M059J (cell line): ENCODE results near the gene SHROOM4. TPM values are rescaled to one million over a fixed set of nuclear protein-coding genes. Genes with fewer than 3 reads are reported as not detected.
A peak's percentile ranks its signal among the peaks of the same experiment; 100 is the strongest.

Experiments
- DNase-seq: peaks from one replicate; pipeline ENCODE4 v3.0.0-alpha.2; 2012; ENCODE audit warnings: low read depth
- total RNA-seq: library from RNA; depleted of rRNA; stranded (reverse); fragments of >200 nt; shearing (Covaris generic); gene quantifications from 2 replicates; pipeline ENCODE4 v1.2.3, GENCODE V29; 2014

SHROOM4 gene
- total RNA-seq, 1 experiment from 2014 or later = 1.8 TPM

DNA sequence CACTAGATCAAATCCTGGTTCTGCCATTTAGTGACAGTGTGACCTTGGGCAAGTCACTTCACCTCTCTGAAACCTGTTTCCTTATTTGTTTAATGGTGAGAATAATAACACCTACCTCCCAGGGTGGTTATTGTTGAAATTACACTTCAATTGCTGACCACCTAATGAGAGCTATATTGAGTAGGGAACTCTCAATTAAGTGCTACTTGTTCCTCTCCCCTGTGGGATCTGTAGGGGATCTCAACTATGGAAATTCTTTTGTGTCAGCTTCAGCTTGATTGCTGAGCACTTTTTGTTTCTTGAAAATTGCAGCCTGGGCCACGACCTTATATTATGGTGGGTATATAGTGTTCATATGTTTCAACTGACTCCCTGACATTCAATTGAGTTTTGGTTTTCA is 102.1 kb downstream of the SHROOM4 start:
- no peak for DNase-seq

DNA sequence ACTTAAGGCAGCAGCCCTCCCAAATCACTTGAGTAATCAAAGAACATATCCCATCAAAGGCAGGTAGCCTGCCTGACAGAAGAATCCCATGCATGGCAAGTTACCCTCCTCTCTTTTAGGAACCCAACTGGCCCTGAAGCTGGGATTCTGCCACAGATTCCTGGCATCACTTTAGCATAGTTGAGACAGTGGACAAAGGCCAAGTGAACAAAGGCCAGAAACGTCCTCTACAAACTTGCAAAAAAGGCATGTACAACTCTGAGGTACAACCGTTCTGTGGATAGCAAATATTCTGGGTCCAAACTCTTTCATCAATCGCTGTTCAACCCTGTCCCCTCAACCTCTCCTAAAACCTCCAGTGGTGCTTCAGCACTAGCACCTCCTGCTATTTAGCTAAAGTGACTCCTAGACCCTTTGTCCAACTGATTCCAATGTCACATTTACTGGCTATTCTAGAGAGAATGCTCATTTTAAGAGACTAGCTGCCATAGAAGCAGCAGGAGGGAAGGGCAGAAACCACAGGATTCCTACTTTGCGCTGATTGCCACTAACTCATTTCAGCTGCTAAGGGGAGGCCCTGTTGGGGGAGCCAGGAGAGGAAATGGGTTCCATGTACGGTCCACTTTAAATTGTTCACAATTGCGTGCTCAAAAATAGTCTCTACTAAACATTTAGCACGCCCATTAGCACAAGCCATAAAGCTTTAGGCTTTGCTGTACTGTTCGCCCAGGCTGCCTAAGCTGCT is 105.9 kb downstream of the SHROOM4 start:
- DNase-seq = peak; percentile 15

DNA sequence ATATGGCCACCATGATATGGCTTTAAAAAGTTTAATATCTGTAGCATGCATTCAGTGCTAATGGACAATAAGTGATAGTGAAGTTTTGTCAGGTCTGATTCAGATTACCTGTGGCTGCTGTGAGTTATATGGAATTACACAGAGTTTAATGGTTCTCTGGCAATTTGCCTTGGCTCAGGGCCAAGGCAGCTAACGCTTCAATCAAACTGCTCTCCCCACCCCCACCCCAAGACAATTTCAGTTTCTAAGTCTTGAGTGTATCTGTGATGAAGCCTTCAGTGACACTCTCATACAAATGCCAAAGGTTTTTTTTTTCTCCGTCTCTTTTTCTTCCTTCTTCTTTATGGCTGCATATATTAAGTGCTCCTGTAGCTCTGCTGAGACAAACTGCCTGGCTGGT is 106.6 kb downstream of the SHROOM4 start:
- peak; percentile 39 for DNase-seq

DNA sequence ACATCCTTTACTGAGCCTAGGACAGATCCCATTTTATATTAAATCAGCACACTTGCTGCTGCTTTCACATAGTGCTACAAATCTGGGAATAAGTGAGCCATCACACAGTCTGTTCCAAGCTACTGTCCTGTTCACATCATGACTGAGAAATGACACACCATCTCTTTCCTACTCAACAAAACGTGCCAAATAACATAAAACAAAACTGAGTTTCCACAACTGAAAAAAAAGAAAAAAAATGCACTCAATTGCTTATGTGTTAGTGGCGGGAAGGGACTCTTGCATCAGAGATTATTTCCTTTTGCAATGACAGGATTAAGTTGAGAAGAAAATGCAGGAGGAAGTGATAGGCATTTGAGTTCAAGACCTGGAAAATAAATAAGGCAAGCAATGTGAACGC is 109.0 kb downstream of the SHROOM4 start:
- peak; percentile 39 for DNase-seq

DNA sequence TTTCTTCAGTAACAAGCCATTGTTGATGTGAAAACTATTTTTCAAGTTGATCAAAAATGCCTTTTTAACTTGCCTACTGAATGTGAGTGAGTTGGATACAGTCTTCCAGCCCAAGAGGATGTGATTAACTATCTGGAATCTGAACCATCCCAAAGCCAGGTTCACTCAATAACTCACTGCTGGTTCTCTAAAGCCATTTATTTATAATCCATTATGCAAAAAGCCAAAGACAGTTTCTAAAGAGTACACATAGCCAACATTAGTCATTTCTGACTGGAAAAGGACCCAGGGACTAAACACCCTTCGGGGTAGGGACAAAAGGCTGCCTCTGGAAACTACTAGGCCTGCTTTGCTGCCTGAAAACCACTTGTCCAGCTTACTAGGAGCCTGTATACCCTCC is 109.6 kb downstream of the SHROOM4 start:
- DNase-seq = peak; percentile 54

DNA sequence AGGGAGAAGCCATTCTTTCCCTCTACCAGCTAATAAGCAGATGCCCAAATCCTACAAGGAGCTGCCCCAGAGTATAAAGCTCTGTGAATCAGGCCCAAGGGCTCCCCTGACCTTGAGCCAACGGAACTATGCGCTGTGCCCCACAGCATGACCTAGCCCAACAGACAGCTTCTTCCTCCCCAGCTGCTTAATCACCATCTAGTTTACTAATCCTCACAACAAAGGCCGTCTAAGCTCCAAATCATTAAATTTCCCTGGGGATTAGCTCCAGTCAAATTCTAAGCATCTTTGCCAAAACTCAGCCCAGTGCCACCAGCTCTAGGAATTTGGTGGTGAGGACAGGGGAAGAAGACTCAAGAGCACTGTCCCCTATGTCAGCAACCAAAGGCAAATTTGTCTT is 113.1 kb downstream of the SHROOM4 start:
- DNase-seq = peak; percentile 57

DNA sequence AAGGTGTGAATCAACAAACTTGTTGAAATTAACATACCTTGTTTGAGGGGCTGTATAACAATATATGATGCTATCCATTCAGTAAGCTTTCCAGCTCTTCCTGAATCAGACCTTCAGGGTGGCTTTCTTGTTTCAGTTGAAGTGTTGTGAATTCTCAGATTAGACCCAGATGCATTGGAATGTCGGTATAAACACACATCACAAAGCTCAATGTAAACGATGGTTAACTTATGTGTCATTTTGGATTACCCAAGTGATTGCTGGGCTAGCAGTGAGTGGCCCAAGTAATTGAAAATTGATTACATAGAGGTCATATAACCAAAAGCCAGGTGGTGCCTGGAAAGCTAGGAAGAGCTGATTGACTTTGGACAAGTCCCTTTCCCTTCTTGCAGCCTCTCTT is 115.0 kb downstream of the SHROOM4 start:
- no peak for DNase-seq

DNA sequence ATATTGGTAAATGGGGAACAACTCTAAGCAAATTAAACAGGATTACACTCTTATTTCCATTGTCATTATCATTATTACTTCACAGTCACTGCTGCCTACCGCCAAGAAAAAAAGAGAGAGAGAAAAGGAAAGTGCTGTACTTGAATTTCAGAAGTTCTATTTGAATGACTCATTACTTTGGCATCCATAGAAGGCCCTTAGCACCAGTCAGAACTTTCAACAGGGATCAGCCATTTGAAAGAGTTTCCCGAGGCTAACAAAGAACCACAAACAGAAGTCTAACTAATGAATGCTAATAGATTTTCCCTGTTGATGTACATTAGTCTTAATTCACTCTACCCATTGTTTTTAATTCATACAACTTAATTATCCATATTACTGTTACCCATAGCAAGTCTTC is 116.3 kb downstream of the SHROOM4 start:
- peak; percentile 83 for DNase-seq

DNA sequence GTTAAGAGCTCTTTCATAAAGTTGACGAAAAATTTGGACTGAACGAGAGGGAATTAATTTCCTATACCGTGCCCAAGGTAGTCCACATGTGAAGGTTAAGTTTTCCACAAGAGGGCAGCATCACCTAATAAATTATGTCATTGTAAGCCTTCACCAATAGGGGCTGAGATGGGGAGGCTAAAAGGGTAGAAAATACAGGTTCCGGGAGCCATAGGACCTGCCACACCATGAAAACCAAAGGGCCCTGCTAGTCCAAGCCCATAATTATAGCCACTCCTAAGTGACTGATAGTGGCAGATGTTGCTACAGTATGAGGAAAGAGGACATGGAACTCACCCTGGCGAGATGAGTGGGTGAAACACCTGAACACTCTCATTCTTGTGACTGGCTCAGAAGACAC is 122.2 kb downstream of the SHROOM4 start:
- DNase-seq = peak; percentile 55

DNA sequence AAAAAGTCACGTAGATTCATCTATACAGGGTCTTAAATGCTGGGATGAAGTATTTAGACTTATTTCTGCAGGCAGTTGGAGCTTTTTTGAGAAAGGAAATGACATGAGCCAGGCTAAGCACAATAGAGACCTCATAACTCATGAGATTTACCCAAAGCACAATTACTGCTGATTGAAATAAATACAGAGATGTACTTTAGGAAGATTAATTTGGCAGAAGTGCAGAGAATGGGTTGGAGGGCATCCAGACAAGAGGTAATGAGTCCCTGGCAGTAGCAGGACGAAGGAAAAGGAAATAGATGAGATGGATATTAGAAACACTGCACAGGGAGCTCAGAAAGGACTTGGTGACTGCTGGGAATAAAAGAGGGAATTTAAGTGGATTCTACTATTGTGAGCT is 129.1 kb downstream of the SHROOM4 start:
- no peak for DNase-seq

DNA sequence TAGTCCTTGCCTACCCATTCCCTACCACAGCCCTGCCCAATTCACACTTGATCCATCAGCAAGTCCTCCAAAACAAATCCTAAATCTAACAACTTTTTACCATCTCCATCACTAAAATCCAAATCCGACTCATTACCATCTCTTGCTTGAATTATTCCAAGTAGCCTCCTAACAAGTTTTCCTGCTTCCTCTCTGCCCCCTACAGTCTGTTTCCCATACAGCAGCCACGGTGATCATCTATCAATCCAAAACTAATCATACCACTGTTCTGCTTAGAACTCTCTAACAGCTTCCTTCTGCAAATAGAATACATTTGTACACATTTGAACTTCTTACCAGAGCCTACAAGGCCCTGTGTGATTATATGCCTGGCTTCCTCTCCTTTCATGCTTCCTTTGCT is 133.0 kb downstream of the SHROOM4 start:
- DNase-seq = no peak

DNA sequence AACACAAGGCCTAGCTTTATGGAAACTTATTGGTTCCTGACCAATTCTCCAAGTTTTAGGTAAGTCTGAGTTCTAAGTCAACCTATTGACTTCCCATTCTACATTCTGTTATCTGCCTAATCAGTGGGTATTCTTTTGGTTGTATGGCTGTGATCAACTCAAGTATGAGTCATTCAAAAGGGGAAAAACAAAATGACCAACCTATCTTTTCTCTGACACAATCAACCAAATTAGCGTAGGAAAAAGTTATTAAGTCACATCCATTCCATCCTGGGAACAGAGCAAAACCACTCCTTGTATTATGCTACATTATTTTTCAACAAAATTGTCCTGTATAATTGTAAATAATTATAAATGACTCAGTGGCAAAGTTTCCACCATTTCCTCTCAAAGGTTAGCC is 136.2 kb downstream of the SHROOM4 start:
- DNase-seq = peak; percentile 6

DNA sequence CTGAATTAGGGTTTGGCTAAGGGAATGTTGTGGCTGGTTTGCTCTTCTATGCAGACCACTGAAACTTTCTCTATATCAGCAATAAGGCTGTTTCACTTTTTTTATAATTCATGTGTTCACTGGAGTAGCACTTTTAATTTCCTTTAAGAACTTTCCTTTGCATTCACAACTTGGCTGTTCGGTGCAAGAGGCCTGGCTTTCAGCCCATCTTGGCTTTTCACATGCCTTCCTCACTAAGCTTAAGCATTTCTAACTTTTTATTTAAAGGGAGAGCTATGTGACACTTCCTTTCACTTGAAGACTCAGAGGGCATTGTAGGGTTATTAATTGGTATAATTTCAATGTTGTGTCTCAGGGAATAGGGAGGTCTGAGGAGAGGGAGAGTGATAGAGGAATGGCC is 142.3 kb downstream of the SHROOM4 start:
- DNase-seq = no peak

DNA sequence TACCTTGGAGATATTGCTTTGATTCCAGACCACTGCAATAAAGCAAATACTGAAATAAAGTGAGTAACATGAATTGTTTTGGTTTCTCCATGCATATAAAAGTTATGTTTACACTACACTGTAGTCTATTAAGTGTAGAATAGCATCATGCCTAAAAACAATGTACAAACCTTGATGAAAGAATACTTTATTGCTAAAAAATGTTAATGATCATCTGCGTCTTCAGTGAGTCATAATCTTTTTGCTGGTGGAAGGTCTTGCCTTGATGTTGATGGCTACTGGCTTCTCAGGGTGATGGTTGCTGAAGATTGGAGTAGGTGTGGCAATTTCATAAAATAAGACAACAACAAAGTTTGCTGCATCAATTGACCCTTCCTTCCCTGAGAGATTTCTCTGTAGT is 145.1 kb downstream of the SHROOM4 start:
- no peak for DNase-seq

DNA sequence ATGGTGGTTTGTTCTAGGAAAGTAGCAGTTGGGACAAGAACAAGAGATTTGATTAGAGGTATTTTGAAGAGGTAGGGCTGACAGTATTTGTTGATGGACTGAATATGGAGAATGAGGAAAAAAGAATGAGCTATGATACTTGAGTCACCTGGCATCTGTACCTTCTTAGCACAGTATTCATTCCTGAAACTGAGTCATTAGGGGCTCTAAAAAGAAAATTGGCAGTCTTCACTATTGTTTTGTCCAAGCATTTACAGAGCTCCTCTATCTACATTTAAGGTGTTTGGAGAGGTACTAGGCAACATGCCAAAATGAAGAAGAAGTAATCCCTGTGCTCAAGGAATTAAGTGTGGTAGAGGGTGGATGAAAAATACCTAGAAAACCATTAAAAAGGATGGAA is 165.8 kb downstream of the SHROOM4 start:
- DNase-seq = peak; percentile 35

DNA sequence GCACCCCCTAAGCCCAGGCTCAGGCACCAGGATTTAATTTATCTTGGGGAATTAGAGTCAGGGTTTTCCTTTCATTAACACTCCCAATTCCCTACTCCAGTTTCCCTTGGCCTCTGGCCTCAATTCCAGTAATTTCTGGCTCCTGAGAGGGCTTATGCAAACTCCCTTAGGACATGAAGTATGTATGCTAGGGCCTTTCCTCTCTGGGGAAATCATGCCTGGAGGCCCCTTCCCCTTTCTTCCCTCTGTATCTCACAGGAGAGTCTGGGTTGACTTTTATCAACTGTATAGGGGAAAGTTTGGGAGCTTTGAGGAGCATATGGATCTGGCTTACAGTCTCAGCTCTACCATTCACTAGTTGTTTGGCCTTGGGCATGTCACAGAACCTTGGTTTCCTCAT is 169.5 kb downstream of the SHROOM4 start:
- DNase-seq = no peak

DNA sequence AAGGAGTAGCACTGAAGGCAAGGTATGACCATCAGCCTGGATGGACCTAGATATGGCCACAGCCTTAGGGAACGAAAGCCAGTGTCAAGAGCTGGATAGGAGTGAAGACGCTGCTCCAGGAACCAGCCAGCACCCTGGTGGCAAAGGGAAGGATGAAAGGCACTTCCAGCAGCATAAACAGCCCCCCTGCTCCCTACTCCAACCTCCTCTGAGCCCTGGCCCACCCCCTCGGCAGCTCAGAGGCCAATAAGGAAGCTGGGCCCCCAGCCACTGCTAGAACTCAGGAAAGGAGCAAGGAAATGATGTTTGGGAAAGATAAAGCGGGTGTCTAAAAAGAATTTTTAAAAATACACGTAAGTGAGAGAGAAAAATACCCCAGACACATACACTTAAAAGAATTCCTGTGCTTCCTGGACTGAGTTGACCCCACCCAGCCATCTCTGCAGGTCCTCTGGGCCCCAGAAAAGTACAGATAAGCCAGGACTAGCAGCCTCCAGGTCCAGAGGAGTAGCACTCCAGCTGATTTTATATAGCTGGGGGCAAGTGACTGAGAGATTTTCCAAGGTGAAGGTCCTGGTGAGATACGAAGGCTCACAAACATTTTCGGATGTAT is 170.4 kb downstream of the SHROOM4 start:
- no peak for DNase-seq

DNA sequence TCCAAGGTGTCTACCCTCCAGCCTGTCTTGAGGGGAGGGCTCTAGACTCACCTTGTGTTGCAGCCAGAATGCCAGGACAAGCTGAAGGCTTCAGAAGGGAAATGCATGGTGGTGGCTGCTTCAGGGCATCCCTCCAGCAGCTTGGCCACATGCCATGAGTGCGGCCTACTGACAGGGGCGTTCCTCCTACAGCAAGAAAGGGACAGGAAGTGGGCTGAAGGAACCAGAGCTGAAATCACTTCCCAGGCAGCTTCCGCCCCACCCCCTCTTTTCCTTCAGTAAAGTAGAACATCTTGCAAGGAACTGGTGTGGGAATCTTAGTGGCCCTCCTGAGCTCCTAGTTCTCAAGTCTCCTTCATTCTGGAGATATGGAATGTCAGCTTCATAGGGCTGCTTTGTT is 175.9 kb downstream of the SHROOM4 start:
- peak; percentile 40 for DNase-seq

DNA sequence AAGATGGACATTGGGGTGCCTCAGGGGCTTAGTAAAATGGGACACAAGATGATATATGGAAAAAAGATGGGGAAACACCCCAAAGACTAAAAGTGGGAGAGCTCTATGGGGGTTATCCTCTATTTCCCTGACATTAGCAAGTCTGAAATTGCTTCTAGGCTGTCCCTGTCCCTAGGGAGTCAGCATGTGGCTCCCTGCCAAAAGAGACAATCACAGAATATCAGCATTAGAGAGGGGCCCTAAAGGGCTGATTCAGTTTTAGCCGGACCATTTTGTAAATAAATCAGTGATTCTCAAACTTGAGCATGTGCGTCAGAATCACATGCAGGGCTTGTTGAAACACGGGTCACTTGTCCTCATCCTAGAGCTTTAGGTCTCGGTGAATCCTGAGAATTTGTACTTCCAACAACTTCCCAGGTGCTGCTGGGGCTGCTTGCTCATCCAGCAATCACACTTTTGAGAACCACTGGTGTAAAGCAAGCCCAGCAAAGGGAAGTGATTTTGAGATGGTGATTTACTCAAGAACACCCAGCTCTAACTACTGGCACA is 178.1 kb downstream of the SHROOM4 start:
- no peak for DNase-seq

DNA sequence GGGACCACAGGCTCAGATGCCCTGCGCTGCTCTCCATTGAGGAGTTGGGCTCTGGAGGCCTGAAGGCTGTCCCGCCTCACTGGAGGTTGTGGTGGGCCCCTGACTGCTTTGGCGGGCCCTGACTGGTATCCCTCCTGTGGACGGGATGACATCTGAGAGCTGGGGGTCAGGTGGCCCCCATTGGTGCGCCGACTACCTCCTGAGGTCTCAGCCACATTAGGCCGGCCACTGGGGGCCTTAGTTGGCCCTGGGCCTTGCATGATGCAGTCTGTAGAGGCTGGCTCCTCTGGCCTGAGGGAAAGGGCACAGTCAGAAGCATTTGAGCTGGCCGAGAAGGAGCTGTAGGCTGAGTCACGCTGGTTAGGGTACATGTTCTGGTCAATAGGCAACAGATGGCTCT is 178.8 kb downstream of the SHROOM4 start:
- no peak for DNase-seq

DNA sequence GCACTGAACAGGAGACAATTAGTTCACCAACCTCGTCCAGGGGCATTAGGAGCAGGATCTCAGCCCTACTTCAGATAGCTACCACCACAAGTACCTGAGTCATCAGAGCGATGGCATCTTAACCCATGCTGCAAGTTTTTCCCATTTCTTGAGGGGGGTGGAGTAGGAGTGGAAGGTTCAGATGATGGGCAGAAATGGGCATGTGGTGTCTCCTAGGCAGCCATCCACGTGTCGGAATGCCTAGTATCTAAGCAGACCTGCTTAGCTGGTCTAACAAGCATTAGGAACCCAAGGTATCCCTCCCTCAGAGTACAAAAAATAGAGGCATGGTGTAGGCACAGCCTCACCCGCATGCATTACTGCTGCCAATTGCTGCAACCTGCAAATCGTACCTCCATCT is 184.2 kb downstream of the SHROOM4 start:
- no peak for DNase-seq

DNA sequence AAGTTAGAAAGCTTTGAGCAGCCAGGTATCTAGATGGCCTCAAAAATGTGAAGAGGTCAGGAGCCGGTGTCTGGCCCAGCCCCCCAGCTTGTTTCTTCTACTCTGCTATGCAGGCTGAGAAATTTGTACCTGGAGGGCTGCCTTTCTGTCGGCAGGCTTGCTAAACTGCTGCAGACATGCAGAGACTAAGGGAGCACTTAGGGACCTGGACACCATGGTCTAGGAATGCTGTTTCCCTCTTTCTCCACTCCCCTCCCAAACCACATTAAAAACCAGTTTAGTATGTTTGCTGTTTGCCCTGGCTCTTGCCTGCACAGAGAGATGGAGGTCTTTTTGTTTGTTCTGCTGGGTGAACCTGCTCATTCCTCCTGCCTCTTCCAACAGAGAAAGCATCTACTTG is 186.3 kb downstream of the SHROOM4 start:
- no peak for DNase-seq

DNA sequence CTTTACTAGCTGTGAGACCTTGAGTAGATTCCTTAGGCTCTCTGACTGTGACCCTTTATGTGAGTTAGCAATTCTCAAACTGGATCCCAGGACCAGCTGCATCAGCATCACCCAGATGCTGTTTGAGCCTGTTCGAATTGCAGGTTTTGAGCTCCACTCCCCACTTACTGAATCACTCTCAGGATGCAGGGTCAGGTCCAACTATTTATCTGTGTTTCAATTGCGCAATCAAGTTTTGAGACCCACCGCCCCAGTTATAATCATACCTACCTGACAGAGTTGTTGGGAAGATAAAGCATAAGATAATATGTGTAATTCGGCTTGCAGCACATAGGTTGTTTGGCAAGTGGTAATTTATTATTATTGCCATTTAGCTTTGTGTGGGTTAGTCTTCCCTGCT is 187.6 kb downstream of the SHROOM4 start:
- no peak for DNase-seq

DNA sequence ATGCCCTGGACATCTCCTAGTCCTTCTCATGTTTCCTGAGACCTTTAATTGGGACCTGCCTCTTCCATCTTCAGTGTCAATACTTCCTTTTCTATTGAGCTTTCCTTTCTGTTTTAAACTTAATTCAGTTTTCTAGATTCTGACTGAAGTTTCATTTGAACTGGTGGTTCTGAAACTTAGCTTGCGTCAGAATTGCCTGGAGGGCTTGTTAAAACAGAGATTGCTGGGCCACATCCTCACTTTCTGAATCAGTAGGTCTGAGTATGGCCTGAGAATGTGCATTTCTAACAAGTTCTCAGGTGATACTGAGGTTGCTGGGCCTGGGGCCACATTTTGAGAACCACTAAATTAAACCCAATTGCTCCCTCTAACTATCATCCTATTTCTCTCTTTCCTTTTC is 191.2 kb downstream of the SHROOM4 start:
- no peak for DNase-seq
